Body of pancreas (tissue), 4 donors: ENCODE data around the gene CAMSAP1. TPM values are rescaled to one million over a fixed set of nuclear protein-coding genes. Genes with fewer than 3 reads are reported as not detected.

Experiments
- ATAC-seq: fragments of 150-250 bp; one replicate; pipeline ENCODE4 v1.9.1; 2016
- DNase-seq, 4 donors: peaks; one replicate each; pipeline ENCODE4 v3.0.0-alpha.2; 2019
- H3K27ac ChIP-seq, 4 donors: fragments of 200-600 bp; sonication (generic); 1 replicate in 3 of 4; 2 replicates in 1 of 4; pipeline versions ENCODE4 v1.5.1 to v1.6.1; 2016 to 2019; ENCODE audit warnings: mild to moderate bottlenecking in 1 of 4, mixed read lengths in 1 of 4, moderate library complexity in 1 of 4
- H3K27me3 ChIP-seq, 2 donors: fragments of 200-600 bp; sonication (generic); one replicate each; pipeline ENCODE4 v1.6.0; 2016; ENCODE audit warnings: mild to moderate bottlenecking in 1 of 2
- H3K36me3 ChIP-seq, 2 donors: fragments of 200-600 bp; sonication (generic); replicated peaks in 1 of 2; 2 replicates each; pipeline ENCODE4 v1.5.1; 2016; ENCODE audit warnings: low read depth in 2 of 2; ENCODE audit not compliant: insufficient read depth in 1 of 2
- H3K4me1 ChIP-seq: fragments of 200-600 bp; sonication (generic); one replicate; pipeline ENCODE4 v1.6.0; 2016
- H3K4me3 ChIP-seq, 2 donors: fragments of 200-600 bp; sonication (generic); 1 replicate in 1 of 2; 2 replicates in 1 of 2; pipeline ENCODE4 v1.5.1; 2016 to 2019
- H3K9me3 ChIP-seq, 3 donors: fragments of 200-600 bp; sonication (generic); 1 replicate in 2 of 3; 2 replicates in 1 of 3; pipeline ENCODE4 v1.5.1; 2016
- POLR2A ChIP-seq, 3 donors: fragments of 450-650 bp; IDR thresholded peaks; one replicate each; pipeline ENCODE4 v1.6.1; 2016; ENCODE audit warnings: antibody characterized with exemption in 3 of 3, mild to moderate bottlenecking in 2 of 3
- WGBS, 2 donors: methylation state at CpG; one replicate each; pipeline ENCODE4 v1.1.5; 2017; 5-methylcytosine and 5-hydroxymethylcytosine counted together
- intact Hi-C: fragments of 100-400 bp; cut with DNase I; formaldehyde crosslinking; loops from one replicate; pipeline ENCODE4 v1.15.1; 2023
- total RNA-seq, 2 donors: library from RNA; depleted of rRNA; stranded (reverse); fragments of >200 nt; gene quantifications; one replicate each; pipeline ENCODE4 v1.1.0, GENCODE V29; 2016
- TF ChIP-seq, protein P1 (sequence below), 7 experiments: fragments of 450-650 bp in 4 of 7; fragments of 200-600 bp in 3 of 7; sonication (generic) in 3 of 7; IDR thresholded peaks; one replicate each; pipeline ENCODE4 v1.5.1; 2016 to 2019; ENCODE audit warnings: antibody characterized with exemption in 7 of 7

Gene CAMSAP1
- total RNA-seq, 2 donors from 2014 or later, result 14.8 to 30.3 TPM

DNA sequence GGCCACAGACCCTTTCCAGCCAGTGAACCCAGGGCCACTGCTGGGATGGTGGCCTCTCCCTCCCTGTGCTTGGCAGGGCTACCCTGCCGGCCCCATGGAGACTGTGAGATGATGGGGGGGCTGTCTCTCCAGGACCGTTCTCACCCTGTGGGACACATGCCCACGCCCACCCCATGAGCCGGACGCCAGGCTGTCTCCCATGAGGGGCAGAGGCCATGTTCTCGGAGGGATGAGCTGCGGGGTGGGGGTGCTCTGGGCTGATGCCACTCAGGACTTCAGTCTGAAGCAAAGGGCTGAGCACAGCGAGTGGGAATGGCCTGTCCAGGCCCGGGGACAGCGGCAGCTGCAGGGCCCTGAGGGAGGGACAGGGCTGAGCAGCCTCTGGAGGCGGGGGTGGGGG lies 116.5 kb downstream of the CAMSAP1 start:
- ATAC-seq (no peak), DNase-seq (no peak)
- WGBS, 2 donors, result 52 to 68% methylated on average over 10 to 11 of the region's 11 CpGs
- Histone ChIP-seq H3K4me3 (no peak overlapping the region), H3K36me3 (no peaks in the 10 kb centered on the region), H3K4me1 (no peaks in the 10 kb centered on the region), H3K9me3 (no peaks in the 10 kb centered on the region), H3K27ac (no peak overlapping the region), H3K27me3 (no peaks in the 10 kb centered on the region)
- TF ChIP-seq POLR2A (IDR thresholded peaks at IDR 0.05), result no peak
- intact Hi-C loops, result no loop called here

DNA sequence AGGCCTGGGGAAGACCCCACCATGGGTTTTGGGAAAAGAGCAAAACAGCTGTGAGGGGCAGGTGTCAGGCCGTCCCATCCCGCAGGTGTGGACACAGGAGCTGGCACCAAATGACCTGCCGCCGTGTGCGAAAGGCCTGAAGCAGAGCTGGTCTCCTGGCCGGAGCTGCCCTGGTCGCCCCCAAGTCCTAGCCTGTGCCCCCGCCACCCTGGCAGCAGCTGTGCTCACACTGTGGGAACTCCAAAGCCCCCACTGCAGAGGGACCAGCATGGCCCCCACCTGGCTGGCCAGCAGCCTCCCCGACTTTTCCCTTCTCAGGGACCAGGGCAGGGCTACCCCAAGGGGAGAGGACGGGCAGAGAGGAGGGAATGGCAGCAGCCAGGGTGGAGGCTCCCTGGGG lies 117.0 kb downstream of the CAMSAP1 start:
- DNase-seq (no peak), ATAC-seq (no peak)
- Histone ChIP-seq H3K27ac (no peak overlapping the region), H3K9me3 (no peaks in the 10 kb centered on the region), H3K27me3 (no peaks in the 10 kb centered on the region), H3K4me1 (no peaks in the 10 kb centered on the region), H3K36me3 (no peaks in the 10 kb centered on the region), H3K4me3 (no peak overlapping the region)
- no peak for TF ChIP-seq POLR2A (IDR thresholded peaks at IDR 0.05)
- TF ChIP-seq, protein P1, sequence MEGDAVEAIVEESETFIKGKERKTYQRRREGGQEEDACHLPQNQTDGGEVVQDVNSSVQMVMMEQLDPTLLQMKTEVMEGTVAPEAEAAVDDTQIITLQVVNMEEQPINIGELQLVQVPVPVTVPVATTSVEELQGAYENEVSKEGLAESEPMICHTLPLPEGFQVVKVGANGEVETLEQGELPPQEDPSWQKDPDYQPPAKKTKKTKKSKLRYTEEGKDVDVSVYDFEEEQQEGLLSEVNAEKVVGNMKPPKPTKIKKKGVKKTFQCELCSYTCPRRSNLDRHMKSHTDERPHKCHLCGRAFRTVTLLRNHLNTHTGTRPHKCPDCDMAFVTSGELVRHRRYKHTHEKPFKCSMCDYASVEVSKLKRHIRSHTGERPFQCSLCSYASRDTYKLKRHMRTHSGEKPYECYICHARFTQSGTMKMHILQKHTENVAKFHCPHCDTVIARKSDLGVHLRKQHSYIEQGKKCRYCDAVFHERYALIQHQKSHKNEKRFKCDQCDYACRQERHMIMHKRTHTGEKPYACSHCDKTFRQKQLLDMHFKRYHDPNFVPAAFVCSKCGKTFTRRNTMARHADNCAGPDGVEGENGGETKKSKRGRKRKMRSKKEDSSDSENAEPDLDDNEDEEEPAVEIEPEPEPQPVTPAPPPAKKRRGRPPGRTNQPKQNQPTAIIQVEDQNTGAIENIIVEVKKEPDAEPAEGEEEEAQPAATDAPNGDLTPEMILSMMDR (IDR thresholded peaks at IDR 0.05), result no peak
- WGBS, 2 donors, result 91 to 100% methylated on average over 1 to 8 of the region's 10 CpGs
- intact Hi-C loops, result no loop called here

DNA sequence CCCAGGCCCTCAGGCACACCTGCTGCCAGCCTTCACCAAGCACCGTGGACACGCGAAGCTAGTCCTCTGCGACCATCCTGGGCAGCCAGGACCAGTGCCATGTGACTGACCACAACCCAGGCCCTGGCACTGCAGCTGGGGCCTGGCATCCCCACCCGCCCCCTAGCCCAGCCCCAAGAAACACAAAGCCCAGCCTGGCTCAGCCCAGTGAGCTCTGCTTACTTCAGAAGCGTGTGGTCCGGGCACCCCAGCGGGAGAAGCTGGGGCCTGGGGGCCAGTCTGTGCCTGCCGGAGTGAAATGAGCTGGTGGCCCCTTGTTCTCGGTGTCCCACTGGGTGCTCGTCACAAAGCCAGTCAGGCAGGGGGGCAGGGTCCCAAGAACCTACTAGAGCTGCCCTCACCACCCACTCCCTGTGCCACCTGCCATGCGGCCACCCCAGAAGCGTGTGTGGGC lies 117.5 kb downstream of the CAMSAP1 start:
- H3K9me3 ChIP-seq, result no peaks in the 10 kb centered on the region
- WGBS, 2 donors, result 76 to 86% methylated on average over 4 to 11 of the region's 13 CpGs
- ATAC-seq (no peak), DNase-seq (no peak)
- H3K27ac ChIP-seq, result no peak overlapping the region
- no peak for TF ChIP-seq POLR2A (IDR thresholded peaks at IDR 0.05)
- TF ChIP-seq, protein P1 (IDR thresholded peaks at IDR 0.05), result no peak
- no peak overlapping the region for H3K4me3 ChIP-seq
- no peaks in the 10 kb centered on the region for H3K4me1 ChIP-seq
- no peaks in the 10 kb centered on the region for H3K27me3 ChIP-seq
- no peaks in the 10 kb centered on the region for H3K36me3 ChIP-seq
- intact Hi-C loops, result no loop called here

- TF ChIP-seq POLR2A (IDR thresholded peaks at IDR 0.05), result no peak
- TF ChIP-seq, protein P1 (IDR thresholded peaks at IDR 0.05), result no peak
- H3K4me1 ChIP-seq, result no peaks in the 10 kb centered on the region
- no peak overlapping the region for H3K4me3 ChIP-seq
- H3K27ac ChIP-seq, result no peak overlapping the region
- no peaks in the 10 kb centered on the region for H3K36me3 ChIP-seq
- intact Hi-C loops, result no loop called here
- no peaks in the 10 kb centered on the region for H3K9me3 ChIP-seq
- no peak for ATAC-seq
- no peak for DNase-seq
- 58 to 60% methylated on average over 5 to 28 of the region's 36 CpGs for WGBS, 2 donors
- H3K27me3 ChIP-seq, result no peaks in the 10 kb centered on the region
Observed at GRCh38 chr9:135788576-135789300, 118.6 kb downstream of the CAMSAP1 start.

- Histone ChIP-seq H3K4me3 (no peak overlapping the region), H3K27ac (no peak overlapping the region), H3K4me1 (no peaks in the 10 kb centered on the region), H3K9me3 (no peaks in the 10 kb centered on the region), H3K27me3 (no peaks in the 10 kb centered on the region), H3K36me3 (no peaks in the 10 kb centered on the region)
- WGBS, 2 donors, result 39 to 56% methylated on average over 9 to 31 of the region's 38 CpGs
- TF ChIP-seq POLR2A (IDR thresholded peaks at IDR 0.05), result no peak
- TF ChIP-seq, protein P1 (IDR thresholded peaks at IDR 0.05), result no peak
- DNase-seq (no peak), ATAC-seq (no peak)
- intact Hi-C loops, result no loop called here
Observed at GRCh38 chr9:135787776-135788575, 119.4 kb downstream of the CAMSAP1 start.
